Thoracic aorta (tissue), 2 donors: Measurements from ENCODE around the gene TEX2. TPM values are rescaled to one million over a fixed set of nuclear protein-coding genes. Genes with fewer than 3 reads are reported as not detected.

ENCODE experiments used
- ATAC-seq: fragments of 150-250 bp; one replicate; pipeline ENCODE4 v1.8.0; 2017; ENCODE audit warnings: low read depth; ENCODE audit not compliant: insufficient number of reproducible peaks, low FRiP score
- DNase-seq: peaks from one replicate; pipeline ENCODE4 v3.0.0-alpha.2; 2020; ENCODE audit warnings: low spot score
- H3K27ac ChIP-seq, 2 donors: fragments of 200-600 bp; sonication (generic); 1 replicate in 1 of 2; 2 replicates in 1 of 2; pipeline ENCODE4 v1.5.1; 2016; ENCODE audit warnings: mild to moderate bottlenecking in 2 of 2, moderate library complexity in 2 of 2
- H3K27me3 ChIP-seq: fragments of 200-600 bp; sonication (generic); replicated peaks from 2 replicates; pipeline ENCODE4 v1.6.0; 2016; ENCODE audit warnings: mild to moderate bottlenecking; ENCODE audit not compliant: insufficient read depth
- H3K36me3 ChIP-seq: fragments of 200-600 bp; sonication (generic); one replicate; pipeline ENCODE4 v1.5.1; 2016
- H3K4me1 ChIP-seq, 2 donors: fragments of 200-600 bp; sonication (generic); 1 replicate in 1 of 2; 2 replicates in 1 of 2; pipeline versions ENCODE4 v1.5.1 to v1.6.0; 2016; ENCODE audit warnings: low read depth in 2 of 2, mild to moderate bottlenecking in 1 of 2; ENCODE audit not compliant: control insufficient read depth in 1 of 2
- H3K4me3 ChIP-seq: fragments of 200-600 bp; sonication (generic); 2 replicates; pipeline ENCODE4 v1.5.1; 2016; ENCODE audit warnings: mild to moderate bottlenecking
- H3K9me3 ChIP-seq: fragments of 200-600 bp; sonication (generic); 2 replicates; pipeline ENCODE4 v1.5.1; 2016
- total RNA-seq, 2 donors: library from RNA; depleted of rRNA; stranded (reverse); fragments of >200 nt; gene quantifications; one replicate each; pipeline versions ENCODE4 v1.1.0 to v1.2.3, GENCODE V29; 2016
- TF ChIP-seq, protein P1 (sequence below): fragments of 200-600 bp; sonication (generic); IDR thresholded peaks from one replicate; pipeline ENCODE4 v1.5.1; 2019; ENCODE audit warnings: antibody characterized with exemption

Gene TEX2
- total RNA-seq, 2 donors from 2014 or later = 27.5 to 70.7 TPM

DNA sequence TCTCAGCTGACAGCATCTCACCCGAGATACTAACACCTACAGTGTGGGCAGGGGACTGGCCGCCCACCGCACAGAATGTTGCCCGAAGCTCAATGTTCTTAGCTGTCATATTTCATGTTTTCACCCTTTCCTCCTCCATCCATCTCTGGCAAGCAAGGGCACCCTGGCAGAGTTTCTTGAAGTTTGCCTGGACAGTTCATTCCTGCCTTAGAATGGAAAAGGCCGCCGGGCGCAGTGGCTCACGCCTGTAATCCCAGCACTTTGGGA lies 37.6 kb upstream of the TEX2 start:
- H3K4me1 ChIP-seq = no peaks in the 10 kb centered on the region
- no peak overlapping the region for H3K27ac ChIP-seq
- DNase-seq = no peak
- no peaks in the 10 kb centered on the region for H3K36me3 ChIP-seq
- H3K27me3 ChIP-seq = no peaks in the 10 kb centered on the region
- H3K9me3 ChIP-seq = no peaks in the 10 kb centered on the region
- no peak overlapping the region for H3K4me3 ChIP-seq
- TF ChIP-seq, protein P1, sequence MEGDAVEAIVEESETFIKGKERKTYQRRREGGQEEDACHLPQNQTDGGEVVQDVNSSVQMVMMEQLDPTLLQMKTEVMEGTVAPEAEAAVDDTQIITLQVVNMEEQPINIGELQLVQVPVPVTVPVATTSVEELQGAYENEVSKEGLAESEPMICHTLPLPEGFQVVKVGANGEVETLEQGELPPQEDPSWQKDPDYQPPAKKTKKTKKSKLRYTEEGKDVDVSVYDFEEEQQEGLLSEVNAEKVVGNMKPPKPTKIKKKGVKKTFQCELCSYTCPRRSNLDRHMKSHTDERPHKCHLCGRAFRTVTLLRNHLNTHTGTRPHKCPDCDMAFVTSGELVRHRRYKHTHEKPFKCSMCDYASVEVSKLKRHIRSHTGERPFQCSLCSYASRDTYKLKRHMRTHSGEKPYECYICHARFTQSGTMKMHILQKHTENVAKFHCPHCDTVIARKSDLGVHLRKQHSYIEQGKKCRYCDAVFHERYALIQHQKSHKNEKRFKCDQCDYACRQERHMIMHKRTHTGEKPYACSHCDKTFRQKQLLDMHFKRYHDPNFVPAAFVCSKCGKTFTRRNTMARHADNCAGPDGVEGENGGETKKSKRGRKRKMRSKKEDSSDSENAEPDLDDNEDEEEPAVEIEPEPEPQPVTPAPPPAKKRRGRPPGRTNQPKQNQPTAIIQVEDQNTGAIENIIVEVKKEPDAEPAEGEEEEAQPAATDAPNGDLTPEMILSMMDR = no peak
- no peak for ATAC-seq

DNA sequence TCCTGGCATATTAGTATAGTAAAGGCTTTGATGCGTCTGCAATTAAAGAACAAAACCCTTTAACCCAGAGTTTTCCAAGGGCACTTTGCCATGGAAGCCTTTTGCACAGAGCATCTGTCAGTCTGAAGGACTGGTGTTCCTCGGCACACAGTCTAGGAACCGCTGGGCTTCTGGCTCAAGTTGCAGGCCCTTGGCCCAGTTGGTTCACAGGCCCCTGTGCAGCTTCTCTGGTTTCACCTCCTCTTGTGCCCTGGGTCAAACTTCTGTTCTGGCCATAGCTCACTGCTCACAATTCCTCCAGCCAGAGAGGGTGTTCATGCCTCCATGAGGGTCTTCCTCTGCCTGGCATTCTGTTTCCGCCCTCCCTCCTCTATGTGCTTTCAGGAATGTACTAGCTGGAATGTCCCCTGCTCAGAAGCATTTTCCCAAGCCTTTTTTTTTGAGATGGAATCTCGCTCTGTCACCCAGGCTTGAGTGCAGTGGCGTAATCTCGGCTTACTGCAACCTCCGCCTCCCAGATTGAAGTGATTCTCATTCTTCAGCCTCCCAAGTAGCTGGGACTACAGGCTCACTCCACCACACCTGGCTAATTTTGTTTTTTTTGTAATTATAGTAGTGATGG lies 34.5 kb upstream of the TEX2 start:
- ATAC-seq (no peak), DNase-seq (no peak)
- H3K4me3 ChIP-seq = no peak overlapping the region
- H3K27me3 ChIP-seq = no peaks in the 10 kb centered on the region
- no peak overlapping the region for H3K27ac ChIP-seq
- TF ChIP-seq, protein P1 = no peak
- H3K9me3 ChIP-seq = no peaks in the 10 kb centered on the region
- no peaks in the 10 kb centered on the region for H3K36me3 ChIP-seq
- no peaks in the 10 kb centered on the region for H3K4me1 ChIP-seq

DNA sequence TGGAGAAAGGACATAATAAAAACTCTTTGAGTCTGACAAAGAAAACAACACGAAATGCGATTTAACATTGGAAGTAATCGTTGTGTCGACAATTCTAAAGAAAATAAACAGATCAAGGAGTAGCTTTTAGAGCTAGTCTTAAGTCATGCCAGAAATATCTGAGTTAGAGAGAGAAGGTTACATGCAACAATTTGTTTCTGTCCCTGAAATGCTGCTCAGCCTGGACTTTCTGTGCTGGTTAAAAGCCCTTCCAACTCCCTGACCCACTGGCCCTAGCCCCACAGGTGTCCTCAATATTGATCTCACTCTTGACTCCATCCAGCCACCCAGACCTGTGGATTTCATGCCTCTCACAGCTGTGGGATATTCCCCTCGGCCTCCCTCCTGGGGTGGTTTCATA lies 33.2 kb upstream of the TEX2 start:
- DNase-seq (no peak), ATAC-seq (no peak)
- Histone ChIP-seq H3K4me1 (no peaks in the 10 kb centered on the region), H3K36me3 (no peaks in the 10 kb centered on the region), H3K27me3 (no peaks in the 10 kb centered on the region), H3K4me3 (no peak overlapping the region), H3K9me3 (peaks cover 4% of the 10 kb centered on the region), H3K27ac (no peak overlapping the region)
- TF ChIP-seq, protein P1 = no peak

DNA sequence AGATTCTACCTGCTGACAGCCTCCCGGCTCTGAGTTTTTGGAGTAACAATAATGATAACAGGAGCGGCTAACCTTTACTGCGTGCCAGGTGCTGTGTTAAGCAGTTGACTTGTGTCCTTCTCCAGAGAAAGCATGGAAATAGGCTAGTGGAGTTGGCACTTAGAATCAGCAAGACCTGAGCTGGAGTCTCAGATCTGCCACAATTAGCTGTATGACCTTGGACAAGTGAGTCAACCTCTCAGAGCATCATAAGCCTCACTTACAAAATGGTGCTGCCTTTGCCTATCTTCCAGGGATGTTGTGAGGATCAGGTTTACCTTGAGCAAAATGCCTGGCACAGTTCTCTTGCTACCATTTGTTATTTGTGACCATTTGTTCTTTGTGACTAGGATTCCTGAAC lies 32.1 kb upstream of the TEX2 start:
- H3K4me3 ChIP-seq = no peak overlapping the region
- H3K4me1 ChIP-seq = no peaks in the 10 kb centered on the region
- peaks cover 4% of the 10 kb centered on the region for H3K9me3 ChIP-seq
- DNase-seq (no peak), ATAC-seq (no peak)
- no peak overlapping the region for H3K27ac ChIP-seq
- no peaks in the 10 kb centered on the region for H3K36me3 ChIP-seq
- TF ChIP-seq, protein P1 = no peak
- H3K27me3 ChIP-seq = no peaks in the 10 kb centered on the region

DNA sequence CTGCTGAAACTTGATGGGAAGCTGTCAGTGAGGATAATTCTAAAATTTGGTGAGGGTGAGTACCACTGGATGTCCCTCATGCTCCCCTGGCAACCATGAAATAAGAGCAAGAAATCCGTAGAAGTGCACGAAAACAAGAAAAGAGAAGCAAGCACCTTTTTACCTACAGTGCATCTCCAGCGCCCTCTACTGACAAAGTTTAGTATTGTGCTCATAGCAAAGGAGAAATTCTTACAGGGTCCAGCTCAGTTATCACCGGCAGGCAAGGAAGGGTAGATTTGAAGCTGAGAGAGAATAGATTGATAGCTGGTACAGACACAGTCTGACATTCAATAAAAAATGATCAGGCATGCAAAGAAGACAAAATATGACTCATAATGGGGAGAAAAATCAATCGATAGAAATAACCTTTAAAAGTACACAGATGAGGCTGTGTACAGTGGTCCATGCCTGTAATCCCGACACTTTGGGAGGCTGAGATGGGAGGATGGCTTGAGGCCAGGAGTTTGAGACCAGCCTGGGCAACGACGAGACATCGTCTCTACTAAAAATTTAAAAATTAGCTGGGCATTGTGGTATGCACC lies 28.3 kb upstream of the TEX2 start:
- DNase-seq = no peak
- Histone ChIP-seq H3K9me3 (peaks cover 4% of the 10 kb centered on the region), H3K4me1 (no peaks in the 10 kb centered on the region), H3K27ac (no peak overlapping the region), H3K36me3 (no peaks in the 10 kb centered on the region), H3K27me3 (no peaks in the 10 kb centered on the region), H3K4me3 (no peak overlapping the region)
- ATAC-seq = no peak
- TF ChIP-seq, protein P1 = no peak
